GM12873 (cell line): ENCODE measurements around the gene EIF4E1B.

Experiments
- TF ChIP-seq, protein P1 (sequence below): IDR thresholded peaks from 2 replicates; pipeline ENCODE4 v1.5.1; 2012; ENCODE audit warnings: low read depth, mild to moderate bottlenecking, moderate library complexity, low read length, control low read depth; ENCODE audit not compliant: insufficient read depth; ENCODE audit errors: missing control alignments

The EIF4E1B gene

DNA sequence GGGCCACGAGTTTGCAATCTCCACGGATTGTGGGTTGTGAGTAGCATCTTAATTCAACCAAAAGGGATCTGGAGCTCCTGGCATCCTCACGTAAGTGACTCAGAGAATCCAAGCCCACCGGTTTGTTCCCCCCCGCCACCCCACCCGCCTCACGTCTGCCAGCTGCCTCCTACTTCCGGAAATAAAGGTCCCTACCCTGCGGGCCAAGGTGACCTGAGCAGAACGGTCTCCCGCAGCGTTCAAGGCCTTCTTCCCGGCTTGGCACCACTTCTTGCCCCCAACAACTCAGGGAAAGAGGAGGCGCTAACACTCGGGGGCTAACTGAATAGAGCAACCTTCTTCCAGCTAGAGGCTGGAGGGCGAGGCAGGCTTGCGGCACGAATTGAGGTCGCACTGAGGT is 11.7 kb upstream of the EIF4E1B start:
- TF ChIP-seq, protein P1, sequence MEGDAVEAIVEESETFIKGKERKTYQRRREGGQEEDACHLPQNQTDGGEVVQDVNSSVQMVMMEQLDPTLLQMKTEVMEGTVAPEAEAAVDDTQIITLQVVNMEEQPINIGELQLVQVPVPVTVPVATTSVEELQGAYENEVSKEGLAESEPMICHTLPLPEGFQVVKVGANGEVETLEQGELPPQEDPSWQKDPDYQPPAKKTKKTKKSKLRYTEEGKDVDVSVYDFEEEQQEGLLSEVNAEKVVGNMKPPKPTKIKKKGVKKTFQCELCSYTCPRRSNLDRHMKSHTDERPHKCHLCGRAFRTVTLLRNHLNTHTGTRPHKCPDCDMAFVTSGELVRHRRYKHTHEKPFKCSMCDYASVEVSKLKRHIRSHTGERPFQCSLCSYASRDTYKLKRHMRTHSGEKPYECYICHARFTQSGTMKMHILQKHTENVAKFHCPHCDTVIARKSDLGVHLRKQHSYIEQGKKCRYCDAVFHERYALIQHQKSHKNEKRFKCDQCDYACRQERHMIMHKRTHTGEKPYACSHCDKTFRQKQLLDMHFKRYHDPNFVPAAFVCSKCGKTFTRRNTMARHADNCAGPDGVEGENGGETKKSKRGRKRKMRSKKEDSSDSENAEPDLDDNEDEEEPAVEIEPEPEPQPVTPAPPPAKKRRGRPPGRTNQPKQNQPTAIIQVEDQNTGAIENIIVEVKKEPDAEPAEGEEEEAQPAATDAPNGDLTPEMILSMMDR: no peak

DNA sequence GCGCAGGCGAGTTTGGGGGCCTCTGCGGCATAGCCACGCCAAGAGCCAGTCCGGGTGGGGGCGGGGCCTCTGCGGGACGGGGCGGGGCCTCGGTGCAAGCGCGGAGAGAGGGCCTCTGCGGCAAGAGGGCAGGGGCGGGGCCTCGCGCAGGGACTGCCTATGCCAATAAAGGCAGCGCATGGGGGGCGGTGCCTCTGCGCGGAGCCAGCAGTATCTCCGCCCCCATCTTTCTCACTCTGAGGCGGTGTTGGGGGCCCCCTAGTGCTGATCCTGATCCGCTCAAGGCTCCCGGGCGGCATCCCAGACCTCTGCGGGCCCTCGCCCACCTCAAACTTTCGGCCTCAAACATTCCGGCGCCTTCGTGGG is 11.3 kb upstream of the EIF4E1B start:
- TF ChIP-seq, protein P1: peak; percentile 34

DNA sequence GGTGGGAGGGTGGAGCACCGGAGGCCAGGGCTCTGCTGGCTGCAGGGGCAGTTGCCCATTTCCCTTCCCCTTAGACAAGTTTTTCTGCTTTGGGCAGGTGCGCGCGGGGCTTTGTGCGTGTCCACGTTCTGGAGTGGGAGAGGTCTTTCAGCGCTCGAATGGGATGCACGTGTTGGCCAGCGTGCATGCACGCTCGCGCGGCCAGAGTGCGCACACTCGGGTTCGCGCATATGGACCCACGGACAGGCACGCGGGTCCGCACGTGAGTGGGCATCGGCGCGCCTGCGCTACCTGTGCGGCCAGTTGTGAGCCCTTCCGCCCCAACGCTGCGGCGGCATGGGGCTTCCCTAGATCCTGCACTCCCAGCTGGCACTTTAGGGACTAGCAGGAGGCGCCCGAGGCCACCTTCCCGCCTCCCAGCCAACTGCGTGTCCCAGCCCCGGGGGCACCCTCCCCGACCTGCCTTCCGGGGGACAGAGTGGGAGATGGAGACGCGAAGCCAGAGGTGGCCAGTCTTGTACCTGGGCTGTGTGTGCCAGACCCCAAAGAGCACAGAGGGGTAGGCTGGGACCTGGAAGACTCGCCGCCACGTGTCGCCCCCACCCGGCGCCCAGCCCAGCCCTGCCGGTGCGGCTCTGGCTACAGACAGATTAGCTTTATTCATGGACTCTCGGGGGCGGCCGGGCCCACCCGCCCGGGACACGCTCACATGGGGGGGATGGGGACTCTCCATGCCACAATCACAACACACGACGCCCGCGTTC is 10.7 kb upstream of the EIF4E1B start:
- TF ChIP-seq, protein P1: no peak

DNA sequence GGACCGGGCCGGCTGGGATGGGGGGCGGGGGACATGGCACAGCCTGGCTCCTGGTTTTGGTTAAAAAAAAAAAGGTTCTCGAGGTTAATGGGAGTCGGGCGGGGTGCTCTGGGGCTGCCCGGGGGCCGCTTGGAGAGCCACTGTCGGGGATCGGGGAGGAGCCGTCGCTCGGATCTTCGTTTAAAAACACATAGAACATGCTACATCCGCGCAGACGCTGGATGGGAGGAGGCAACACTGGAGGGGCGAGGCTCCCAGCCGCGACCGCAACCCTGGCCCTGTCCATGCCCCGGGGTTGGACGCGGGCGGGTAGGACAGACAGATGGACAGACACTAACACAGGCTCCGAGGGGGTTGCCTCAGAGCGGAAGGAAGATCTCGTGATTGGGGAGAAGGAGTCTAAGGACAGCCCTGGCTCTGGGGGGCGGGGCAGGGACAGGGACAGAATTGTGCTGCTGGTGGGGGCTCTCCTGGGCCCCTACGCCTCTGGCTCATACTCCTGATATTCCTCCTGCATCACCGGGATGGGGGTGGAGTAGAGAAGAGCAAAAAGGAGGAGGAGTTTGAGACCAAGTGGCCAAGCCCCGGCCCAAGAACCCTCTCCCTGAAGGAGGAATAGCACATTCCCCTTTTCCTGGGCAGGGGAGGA is 10.0 kb upstream of the EIF4E1B start:
- TF ChIP-seq, protein P1: no peak

DNA sequence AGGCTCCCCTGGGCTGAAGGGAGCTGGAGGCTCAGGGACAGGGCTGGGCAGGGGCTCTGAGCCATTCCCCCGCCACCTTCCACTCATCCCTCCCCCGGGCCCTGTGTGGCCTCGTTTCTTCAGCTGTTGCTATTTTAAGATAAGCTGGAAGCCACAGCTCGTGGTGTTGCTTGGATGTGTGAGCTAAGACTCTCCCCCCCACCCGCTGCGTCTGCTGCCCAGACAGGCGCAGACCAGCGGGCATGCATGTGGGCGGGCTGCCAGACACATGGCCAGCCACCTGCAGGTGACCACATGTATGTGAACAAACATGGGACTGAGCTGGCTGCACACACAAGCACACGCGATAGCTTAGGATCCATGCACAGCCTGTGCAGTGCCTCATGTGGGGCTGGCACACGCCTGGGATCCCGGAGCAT is 8.8 kb upstream of the EIF4E1B start:
- TF ChIP-seq, protein P1: no peak

DNA sequence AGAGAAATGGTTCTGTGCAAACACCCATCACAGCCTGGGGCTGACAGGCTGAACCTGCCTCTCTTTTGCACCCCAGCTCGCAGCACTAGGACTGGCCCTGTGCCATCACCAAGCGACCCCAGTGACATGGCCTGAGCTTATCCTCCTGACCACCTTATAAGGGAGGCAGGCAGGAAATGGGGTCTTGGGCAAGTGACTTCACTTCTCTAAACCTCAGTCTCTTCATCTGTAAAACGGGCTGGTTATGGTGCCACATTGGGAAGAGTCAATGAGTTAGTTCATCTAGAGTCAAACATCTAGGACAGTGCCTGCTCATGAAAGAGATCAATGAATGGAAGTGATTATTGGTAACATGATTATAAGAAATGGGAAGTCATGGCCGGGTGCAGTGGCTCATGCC is 6.3 kb upstream of the EIF4E1B start:
- TF ChIP-seq, protein P1: no peak

DNA sequence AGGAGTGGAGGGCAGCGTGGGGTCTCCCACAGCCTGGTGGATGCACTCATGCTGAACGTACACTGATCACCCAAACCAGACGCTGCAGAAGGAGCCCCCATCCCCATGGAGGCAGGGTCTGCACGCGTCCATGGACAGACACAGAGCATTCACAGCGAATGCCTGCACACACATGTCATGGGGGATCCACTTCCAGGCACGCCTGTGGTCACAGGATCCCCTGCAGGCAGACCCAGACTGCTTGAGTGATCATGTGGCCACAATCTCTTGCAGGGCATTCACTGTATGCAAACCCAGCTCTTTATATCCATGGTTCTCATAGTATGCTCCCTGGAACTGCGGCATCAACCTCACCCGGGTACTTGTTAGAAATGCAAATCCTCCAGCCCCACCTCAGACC is 5.5 kb upstream of the EIF4E1B start:
- TF ChIP-seq, protein P1: no peak
